ENCODE data around the gene RCAN3.
"Not testable (repeated sequence)": the region's sequence is repeated elsewhere in the genome, so short reads cannot be mapped to it uniquely, and the experiment has no call there.

The RCAN3 gene

DNA sequence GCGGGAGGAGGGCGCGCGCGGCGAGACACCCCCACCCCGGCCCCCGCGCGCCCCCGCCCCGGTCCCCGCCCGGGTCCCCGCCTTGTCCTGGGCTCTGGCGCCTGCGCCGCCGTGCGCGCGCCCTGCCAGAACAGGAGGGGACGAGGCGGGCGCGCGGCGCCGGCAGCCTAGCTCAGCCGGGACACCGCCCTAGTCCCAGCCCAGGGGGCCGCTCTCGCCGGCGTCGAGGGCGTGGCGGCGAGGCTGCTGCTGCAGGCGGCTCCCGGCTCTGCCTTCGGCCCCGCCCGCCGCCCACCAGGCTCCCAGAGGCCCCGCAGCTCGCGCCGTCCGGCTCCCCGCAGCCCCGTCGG, at the start of gene RCAN3:
Gene RCAN3 (plus strand): TSS at position 128 of the 350 bp plus-strand sequence. CDS start 11,537 bp downstream, outside the sequence.
- DNase-seq, result peak; percentile 87

DNA sequence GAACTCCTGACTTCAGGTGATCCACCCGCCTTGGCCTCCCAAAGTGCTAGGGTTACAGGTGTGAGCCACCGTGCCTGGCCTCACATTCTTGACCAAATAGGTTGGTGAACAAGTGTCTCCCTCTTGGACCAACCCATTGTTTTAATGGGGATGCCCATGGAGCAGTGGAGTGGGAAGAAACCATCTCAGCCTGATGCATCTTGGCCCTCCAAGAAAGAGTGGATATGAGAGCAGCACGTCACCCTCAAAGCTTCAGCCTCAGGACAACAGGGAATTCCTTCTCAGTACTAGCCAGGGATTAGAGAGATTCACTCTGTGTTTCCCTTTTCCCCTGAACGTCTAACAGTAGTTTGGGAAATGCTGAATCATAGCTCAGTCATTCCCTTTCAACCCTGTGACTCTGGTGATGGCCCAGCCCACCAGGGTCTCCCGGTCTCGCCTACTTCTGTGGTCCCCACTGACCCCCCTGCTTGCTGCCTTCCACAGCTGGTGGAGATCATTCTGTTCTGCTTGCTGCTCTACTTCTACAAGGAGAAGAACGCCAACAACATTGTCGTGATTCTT, 49.6 kb upstream of the RCAN3 start:
- no peak for DNase-seq

DNA sequence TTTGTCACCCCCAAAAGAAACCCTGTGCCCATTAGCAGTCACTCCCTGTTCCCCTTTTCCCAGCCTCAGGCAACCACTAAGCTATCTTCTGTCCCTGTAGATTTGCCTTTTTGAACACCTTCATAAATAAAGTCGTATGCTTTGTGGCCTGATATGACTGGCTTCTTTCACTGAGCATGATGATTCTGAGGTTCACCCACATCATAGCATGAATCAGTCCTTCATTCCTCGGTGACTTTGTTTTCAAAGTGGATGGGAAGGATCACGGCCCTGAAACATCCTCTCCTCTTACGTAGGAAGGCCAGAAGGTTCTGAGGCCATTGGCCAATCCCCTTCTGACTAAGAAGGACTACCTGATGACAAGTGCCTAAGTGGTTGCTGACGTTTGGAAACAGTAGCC, 48.0 kb upstream of the RCAN3 start:
- DNase-seq, result no peak

DNA sequence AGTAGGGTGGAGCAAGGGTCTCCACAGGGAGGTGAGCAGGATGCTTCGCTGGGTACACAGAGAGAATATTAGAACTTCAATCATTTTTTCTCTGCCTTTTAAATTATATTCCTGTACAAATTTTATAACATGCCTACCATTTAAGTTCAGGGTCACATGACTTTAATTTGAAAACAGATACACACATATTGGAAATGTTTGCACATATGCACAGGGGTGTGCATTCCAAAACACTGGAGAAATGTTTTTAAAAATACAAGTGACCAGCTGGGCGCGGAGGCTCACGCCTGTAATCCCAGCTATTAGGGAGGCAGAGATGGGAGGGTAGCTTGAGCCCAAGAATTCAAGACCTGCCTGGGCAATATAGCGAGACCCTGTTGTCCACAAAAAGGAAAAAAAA, 47.4 kb upstream of the RCAN3 start:
- DNase-seq, result no peak

DNA sequence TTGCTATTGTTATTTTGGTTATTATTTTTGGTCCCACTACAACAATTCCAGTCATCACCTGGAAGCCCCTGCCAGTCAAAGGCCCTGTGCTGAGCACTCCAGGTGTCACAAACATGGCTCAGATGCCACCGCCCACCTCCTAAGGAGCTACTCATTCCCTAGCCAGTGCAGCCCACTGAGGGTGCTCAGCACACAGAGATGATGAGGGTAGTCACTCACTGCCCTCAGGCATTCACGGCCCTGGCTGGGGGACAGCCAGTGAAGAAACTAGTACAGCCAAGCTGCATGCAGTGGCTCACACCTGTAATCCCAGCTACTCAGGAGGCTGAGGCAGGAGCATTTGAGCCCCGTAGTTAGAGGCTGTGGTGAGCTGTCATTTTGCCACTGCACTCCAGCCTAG, 44.8 kb upstream of the RCAN3 start:
- DNase-seq, result no peak

DNA sequence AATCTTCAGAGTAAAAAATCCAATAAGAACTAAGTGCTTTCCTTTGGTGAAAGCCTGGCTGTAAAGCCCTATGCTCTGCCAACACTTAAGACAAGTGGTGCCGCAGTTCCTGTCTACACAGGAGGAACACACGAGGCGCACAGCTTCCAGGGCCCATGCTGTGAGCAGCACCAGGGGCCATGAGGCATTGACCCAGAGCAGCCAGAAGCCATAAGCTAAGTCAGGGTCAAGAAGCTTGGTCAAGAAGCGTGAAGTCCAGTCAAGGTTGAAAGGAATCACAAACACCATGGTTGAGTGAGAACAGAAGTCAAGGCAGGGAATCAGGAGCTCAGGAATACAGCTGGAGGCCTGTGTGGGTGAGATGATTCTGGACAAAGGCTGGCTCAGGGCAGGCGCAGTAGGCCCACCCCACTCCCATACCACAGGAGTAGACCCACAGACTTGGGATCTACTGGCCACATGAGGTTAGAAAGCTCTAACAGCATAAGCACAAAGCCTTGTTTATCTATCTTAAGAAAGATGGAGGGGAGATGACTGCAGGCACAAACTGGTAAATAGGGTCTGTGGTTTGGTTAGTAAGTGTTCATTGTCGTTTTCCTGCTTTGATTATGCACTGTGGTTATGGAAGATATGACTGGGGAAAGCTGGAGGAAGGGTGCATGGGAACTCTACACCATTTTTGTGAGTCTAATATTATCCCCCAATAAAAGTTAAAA, 42.9 kb upstream of the RCAN3 start:
- DNase-seq, result no peak

DNA sequence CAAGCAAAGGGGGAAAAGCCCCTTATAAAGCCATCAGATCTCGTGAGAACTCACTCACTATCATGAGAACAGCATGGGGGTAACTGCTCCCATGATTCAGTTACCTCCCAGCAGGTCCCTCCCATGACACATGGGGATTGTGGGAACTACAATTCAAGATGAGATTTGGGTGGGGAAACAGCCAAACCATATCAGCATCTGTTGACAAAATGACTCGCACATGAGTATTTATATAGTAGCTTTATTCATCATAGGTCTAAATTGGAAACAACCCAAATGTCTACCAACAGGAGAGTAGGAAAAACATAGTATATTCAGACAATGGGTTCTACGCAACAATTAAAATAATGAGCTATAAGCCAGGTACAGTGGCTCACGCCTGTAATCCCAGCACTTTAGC, 40.5 kb upstream of the RCAN3 start:
- DNase-seq, result not testable (repeated sequence)

DNA sequence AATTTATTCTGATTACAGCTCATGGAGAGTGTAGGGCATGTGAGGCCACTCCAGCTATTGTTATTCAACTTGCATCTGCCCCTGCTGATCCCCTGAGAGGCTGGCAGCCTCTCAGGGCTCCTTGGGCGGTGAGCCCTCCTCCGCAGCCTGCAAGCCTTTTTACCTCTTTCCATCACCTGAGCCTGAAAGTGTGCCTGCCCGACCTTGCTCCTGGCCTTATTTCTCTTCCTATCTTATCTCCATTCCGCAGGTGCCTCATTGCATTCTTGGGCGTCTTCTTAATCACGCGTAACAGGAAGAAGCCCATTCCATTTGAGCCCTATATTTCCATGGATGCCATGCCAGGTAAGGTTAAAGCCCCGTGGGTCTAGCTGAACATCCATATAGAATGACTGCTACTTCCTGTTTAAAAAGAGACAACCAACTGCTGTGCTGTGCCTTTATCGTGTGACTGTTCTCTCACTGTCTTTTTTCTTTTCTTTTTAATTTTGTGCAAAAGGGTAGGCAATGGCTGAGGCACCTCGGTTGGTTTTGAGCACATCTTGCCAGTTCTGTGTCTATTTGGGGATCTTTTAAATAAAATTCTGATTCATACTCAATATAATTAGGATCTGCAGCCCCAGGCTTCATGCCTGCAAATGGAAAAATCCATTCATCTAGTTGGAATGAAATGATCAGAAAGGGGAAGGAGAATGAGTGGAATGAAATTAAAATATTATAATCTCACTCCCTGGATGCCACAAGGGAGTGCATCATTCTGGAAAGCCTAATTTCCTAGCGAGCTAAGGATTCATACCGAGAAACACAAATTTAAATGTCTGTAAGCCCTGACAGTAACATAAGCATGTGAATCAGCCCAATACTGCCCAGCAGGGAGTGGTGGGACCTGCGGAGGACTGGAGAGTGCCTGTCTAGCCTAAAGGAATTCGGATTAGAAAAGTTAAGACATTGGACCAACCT, 38.6 kb upstream of the RCAN3 start:
- no peak for DNase-seq

DNA sequence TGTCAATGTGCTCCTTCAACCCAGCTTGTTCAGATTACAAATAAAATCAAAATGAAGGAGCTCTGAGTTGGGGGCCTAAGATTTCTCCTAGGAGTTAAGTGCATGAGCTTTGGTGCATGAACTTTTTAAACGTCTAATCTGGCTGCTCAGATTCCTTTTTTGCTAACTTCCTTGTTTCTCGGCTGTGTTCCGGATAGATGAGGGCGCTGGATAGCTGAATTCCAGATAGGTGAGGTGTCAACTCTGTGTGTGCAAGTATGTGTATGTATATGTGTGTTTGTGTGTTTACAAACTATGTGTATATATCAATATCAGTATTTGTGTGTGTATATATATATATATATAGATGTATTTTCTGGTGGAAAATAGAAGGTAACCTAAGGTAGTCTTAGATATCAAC, 37.5 kb upstream of the RCAN3 start:
- no peak for DNase-seq

DNA sequence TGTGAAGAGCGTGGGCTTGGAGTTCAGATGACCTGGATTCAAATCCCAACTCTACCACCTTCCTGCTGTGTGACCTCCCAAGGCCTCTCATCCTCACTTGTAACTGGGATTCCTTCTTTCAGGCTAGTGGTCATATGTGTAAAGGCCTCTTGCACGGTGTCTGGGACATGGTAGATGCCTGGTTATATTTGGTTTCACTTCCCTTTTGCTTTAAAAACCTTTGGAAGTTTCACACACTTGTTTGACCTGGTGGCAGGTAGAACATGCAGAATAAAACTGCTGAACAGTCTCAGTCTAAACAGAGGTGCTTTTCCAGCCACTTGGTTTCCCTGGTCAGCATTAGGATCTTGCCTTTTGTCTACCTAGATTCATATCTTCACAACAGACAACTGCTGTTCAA, 37.0 kb upstream of the RCAN3 start:
- DNase-seq, result no peak

DNA sequence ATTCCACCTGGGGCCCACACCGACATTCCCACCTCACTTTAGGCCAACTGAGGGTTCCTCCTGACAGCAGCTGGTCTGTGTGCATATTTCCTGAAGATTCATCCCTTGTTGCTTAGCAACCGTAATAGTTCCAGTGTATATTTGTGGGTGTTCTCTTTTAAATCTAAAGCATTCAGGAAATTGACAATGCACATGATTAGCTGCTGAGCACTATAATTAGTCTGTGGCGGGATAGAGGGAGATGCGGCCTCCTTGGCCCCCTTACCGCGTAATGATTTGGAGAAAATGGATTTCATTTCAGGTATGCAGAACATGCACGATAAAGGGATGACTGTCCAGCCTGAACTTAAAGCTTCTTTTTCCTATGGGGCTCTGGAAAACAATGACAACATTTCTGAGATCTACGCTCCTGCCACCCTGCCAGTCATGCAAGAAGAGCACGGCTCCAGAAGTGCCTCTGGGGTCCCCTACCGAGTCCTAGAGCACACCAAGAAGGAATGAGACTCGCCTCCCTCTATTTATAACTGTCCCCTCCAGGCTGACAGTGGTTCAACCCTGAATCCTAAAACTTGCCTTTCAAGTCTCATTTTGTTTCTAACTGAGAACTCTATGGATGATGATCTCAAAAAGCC, 33.8 kb upstream of the RCAN3 start:
- DNase-seq, result no peak

DNA sequence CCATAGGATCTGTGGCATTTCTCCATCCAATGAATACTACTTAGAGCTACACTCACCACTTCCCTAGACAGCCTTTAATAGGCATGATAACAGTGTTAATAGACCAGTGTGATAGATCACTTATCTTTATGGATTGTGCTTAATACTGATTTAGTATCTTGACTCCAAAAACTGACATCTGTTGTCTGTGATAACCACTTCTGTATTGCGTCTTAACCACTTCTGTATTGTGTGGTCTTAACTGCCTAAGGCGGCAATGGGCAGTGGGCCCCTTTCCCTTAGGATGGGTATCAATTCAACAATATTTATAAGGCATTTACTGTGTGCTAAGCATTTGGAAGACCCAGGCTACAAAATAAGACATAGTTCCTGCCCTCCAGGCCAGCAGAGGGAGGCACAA, 32.0 kb upstream of the RCAN3 start:
- no peak for DNase-seq

DNA sequence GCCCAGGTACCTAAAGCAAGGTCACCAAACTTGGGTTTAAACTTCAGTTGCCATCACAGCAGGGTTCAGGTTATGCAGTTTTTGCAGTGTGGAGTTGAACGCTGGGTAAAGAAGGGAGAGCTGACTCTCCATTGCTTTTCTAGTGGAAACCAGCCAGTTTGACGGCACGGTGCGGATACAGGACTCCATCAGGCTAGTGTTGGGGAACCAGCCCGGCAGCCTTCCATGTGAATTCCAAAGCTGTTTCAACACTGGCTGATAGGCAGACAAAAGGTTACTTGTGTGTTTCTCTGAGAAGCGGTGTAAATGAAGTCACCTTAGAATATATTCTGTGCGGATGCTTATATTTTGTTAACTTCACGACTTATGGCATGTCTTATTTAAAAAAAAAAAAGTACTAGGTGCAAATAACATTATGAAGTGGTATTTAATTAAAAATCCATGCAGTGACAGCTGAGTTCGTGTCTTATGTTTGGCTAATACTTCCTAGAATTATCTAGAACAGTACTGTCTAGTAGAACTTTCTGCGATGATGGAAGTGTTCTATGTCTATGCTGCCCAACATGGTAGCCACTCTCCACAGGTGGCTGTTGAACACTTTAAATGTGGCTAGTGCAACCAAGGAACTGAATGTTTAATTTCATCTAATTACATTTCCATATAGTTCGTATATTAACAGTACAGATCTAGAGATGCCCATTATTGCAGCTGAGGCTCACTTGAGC, 29.9 kb upstream of the RCAN3 start:
- no peak for DNase-seq

DNA sequence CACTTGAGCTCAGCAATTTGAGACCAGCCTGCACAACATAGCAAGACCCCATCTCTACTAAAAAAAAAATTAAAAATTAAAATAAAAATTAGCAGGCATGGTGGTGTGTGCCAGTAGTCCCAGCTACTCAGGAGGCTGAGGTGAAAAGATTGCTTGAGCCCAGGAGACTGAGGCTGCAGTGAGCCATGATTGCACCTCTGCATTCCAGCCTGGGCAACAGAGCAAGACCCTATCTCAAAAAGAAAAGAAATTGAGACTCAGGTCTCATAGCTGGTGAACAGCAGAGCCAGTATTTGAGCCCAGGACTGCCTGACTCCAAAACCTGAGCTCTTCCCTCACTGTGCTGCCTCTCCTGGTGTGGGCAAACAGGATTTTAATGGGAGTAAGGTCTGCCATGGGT, 28.4 kb upstream of the RCAN3 start:
- no peak for DNase-seq

DNA sequence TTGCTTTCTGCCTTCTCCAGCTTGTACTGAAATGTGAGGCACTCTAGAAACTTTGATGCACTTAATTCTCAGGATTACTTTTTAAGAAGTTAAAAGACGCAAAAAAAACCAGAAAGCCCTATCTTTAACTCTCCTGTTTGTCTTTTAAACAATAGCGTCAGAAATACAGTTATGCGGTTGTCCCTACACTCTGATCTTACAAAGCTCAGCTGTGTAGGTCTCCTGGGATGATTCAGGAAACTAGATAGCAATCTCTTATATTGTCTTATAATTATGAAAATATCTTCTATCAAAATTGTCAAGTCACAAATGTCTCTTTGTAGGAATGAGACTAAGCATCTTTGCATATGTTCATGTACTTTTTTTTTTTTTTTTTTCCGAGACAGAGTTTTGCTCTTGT, 26.9 kb upstream of the RCAN3 start:
- no peak for DNase-seq

DNA sequence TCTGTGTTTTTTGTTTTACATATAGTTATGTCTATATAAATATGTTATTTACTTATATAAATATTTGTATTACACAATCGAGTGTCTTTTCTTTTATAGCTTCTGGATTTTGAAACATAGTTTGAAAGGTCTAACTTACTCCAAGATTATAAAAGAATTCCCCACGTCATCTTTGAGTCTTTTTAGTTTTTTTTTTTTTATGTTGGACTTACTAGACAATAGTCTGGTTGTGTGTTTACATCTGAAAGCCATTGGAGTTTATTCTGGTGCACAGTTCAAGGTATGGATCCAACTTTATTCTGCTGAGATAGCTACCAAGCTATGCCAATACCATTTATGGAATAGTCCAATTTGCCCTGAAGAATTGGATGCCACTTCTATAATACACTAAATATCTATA, 26.1 kb upstream of the RCAN3 start:
- DNase-seq, result no peak

DNA sequence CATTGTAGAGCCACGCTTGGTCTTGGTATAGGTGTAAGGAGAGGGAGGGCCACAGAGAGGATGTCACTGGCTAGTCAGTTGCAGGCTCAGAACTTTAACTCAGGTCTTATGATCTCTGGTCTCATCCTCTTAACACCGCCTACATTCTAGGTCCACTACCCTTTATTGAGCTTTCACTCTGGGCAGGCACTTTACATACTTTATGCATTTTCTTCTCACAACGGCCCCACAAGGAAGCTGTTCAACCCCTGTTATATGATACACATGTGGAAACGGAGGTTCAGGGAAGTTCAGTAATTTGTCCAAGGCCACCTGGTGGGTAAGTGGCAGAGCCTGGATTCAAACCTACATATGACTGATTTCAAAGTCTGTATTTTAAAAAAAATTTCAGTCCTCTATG, 25.3 kb upstream of the RCAN3 start:
- DNase-seq, result no peak

DNA sequence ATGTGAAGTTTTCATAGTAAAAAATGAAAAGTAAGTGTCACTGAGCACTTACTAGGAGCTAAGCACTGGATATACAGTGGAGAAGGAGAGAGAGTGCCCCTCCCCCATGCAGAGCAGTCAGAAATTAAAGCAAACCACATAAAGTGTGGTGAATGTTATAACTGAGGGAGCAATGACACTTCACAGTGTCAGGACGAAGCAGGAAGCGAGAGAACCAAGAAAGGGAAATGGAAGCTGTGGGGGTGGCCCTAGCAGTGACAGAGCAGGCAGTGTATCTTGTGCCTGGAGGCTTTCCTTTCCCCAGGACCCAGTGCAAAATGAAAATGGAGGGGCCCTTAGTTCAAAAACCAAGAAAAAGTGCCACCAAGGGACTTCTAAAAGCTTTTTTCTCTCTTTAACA, 21.5 kb upstream of the RCAN3 start:
- DNase-seq, result peak; percentile 21

DNA sequence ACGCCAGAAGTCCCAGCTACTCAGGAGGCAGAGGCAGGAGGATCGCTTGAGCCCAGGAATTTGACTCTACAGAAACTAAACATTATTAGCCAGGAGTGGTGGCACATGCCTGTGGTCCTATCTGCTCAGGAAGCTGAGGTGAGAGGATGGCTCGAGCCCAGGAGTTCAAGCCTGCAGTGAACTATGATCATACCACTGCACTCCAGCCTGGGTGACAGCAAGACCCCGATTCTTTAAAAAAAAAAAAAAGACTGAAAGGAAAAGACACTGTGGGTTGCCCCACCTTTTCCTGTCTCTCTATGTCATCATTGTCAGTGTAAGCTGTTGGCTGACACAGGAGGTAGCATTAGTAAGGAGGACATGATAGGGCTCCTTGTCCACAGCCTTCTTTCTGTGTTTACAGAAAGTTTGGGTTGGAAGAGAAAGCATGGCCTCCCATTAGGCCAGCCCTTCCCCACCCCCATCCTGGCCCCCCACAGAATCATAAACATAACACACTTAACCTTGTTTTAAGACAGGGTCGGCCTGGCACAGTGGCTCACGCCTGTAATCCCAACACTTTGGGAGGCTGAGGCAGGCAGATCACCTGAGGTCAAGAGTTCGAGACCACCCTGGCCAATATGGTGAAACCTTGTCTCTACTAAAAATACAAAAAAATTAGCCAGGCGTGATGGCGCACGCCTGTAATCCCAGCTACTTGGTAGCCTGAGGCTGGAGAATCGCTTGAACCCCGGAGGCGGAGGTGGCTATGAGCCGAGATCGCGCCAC, 20.6 kb upstream of the RCAN3 start:
- no peak for DNase-seq

DNA sequence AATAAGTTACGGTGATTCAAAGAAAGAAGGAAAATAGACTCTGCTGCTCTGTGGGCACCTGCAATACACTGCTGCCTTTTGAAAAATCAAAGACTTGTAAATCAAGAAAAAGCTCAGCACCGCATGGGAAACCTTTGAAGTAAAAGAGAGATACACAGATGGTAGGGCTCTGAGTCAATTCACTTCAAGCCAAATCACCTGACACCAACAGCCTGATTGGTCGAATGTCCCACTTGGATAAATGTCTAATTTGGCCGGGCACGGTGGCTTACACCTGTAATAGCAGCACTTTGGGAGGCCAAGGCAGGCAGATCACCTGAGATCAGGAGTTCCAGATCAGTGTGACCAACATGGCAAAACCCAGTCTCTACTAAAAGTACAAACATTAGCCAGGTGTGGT, 19.2 kb upstream of the RCAN3 start:
- DNase-seq, result no peak

DNA sequence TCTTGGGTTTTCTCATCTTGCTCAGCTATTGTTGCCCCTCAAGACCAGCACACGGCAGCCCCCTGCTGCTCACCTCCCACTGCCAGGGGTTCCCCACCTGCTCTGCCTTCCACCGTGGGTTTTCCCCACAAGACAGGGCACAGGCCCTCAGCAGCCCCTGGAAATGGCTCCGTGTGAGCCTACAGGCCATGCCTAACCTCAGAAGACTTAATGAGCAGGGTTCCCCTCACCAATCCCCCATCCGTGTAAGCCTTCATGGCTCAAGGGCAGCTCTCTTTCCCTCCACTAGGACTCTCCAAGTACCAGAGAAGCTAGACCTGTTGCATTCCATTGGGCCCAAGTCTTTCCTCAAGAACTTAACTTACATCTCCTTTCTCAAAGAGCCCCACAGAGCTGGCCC, 18.4 kb upstream of the RCAN3 start:
- no peak for DNase-seq
